CD4-positive, alpha-beta memory T cell (primary cell): ENCODE data around the gene VASN. TPM values are rescaled to one million over a fixed set of nuclear protein-coding genes. Genes with fewer than 3 reads are reported as not detected.
A peak's percentile ranks its signal among the peaks of the same experiment; 100 is the strongest.

Source experiments
- CTCF ChIA-PET: fragments of 350-600 bp; sonication (Branson Sonifier 250); formaldehyde crosslinking; loops from one replicate; lab custom pipeline; 2021; ENCODE audit warnings: inconsistent platforms; ENCODE audit not compliant: partially characterized antibody; lab: Charles Lee
- POLR2A ChIA-PET: fragments of 350-600 bp; sonication (Branson Sonifier 250); formaldehyde crosslinking; loops from one replicate; lab custom pipeline; 2021; ENCODE audit not compliant: partially characterized antibody; lab: Charles Lee
- DNase-seq, 5 donors: peaks; one replicate each; pipeline versions ENCODE4 v3.0.0 to v3.0.0-alpha.2; 2020 to 2022; ENCODE audit warnings: mixed read lengths in 1 of 5
- H3K27ac ChIP-seq: one replicate; pipeline ENCODE4 v1.7.0; 2013; ENCODE audit warnings: low read depth, low read length
- H3K27me3 ChIP-seq: 2 replicates; pipeline ENCODE4 v1.7.0; 2013; ENCODE audit warnings: mild to moderate bottlenecking, low read length, moderate library complexity; ENCODE audit not compliant: insufficient read depth
- H3K36me3 ChIP-seq: 2 replicates; pipeline ENCODE4 v1.7.0; 2013; ENCODE audit warnings: mild to moderate bottlenecking, low read length, moderate library complexity; ENCODE audit not compliant: insufficient read depth
- H3K4me1 ChIP-seq: 2 replicates; pipeline ENCODE4 v1.7.0; 2013; ENCODE audit warnings: mild to moderate bottlenecking, low read length, moderate library complexity; ENCODE audit not compliant: insufficient read depth
- H3K4me3 ChIP-seq, 2 donors: one replicate each; pipeline ENCODE4 v1.7.0; 2013; ENCODE audit warnings: low read length in 2 of 2, mild to moderate bottlenecking in 1 of 2
- H3K9me3 ChIP-seq, 2 donors: one replicate each; pipeline ENCODE4 v1.7.0; 2013; ENCODE audit warnings: low read length in 2 of 2, control low read depth in 1 of 2; ENCODE audit not compliant: control insufficient read depth in 1 of 2
- H3K27ac Mint-ChIP-seq, 7 donors: one replicate each; pipeline ENCODE4 v1.8.0; 2020 to 2021; ENCODE audit warnings: mixed read lengths in 7 of 7, mild to moderate bottlenecking in 6 of 7, inconsistent platforms in 3 of 7, moderate library complexity in 3 of 7
- H3K27me3 Mint-ChIP-seq, 2 donors: one replicate each; pipeline ENCODE4 v1.8.0; 2020 to 2021; ENCODE audit warnings: mixed read lengths in 2 of 2
- H3K36me3 Mint-ChIP-seq, 2 donors: one replicate each; pipeline ENCODE4 v1.8.0; 2020 to 2021; ENCODE audit warnings: mixed read lengths in 2 of 2, inconsistent platforms in 1 of 2, mild to moderate bottlenecking in 1 of 2
- H3K4me1 Mint-ChIP-seq, 4 donors: one replicate each; pipeline ENCODE4 v1.8.0; 2020 to 2021; ENCODE audit warnings: mixed read lengths in 4 of 4, mild to moderate bottlenecking in 1 of 4
- H3K4me3 Mint-ChIP-seq, 8 donors: one replicate each; pipeline ENCODE4 v1.8.0; 2020 to 2021; ENCODE audit warnings: mixed read lengths in 8 of 8, mild to moderate bottlenecking in 7 of 8, moderate library complexity in 6 of 8, inconsistent platforms in 3 of 8
- H3K9me3 Mint-ChIP-seq, 8 donors: one replicate each; pipeline ENCODE4 v1.8.0; 2020 to 2021; ENCODE audit warnings: mixed read lengths in 8 of 8, mild to moderate bottlenecking in 5 of 8, inconsistent platforms in 3 of 8, moderate library complexity in 1 of 8
- intact Hi-C: fragments of 100-400 bp; cut with micrococcal nuclease; formaldehyde crosslinking; loops from one replicate; pipeline ENCODE4 v1.15.1; 2023
- polyA plus RNA-seq, 2 donors: library from polyadenylated mRNA; unstranded; fragments of 300-500 nt; fragmentation: Illumina TruSeq; gene quantifications; one replicate each; pipeline ENCODE4 v1.2.3, GENCODE V29; 2021
- total RNA-seq, 2 experiments: library from RNA; stranded (reverse); gene quantifications; one replicate each; pipeline ENCODE4 v1.2.3, GENCODE V29; 2021

VASN gene
- total and polyA plus RNA-seq, 4 experiments from 2014 or later: 0.11 to 0.29 (median 0.16) TPM; not detected in 1

DNA sequence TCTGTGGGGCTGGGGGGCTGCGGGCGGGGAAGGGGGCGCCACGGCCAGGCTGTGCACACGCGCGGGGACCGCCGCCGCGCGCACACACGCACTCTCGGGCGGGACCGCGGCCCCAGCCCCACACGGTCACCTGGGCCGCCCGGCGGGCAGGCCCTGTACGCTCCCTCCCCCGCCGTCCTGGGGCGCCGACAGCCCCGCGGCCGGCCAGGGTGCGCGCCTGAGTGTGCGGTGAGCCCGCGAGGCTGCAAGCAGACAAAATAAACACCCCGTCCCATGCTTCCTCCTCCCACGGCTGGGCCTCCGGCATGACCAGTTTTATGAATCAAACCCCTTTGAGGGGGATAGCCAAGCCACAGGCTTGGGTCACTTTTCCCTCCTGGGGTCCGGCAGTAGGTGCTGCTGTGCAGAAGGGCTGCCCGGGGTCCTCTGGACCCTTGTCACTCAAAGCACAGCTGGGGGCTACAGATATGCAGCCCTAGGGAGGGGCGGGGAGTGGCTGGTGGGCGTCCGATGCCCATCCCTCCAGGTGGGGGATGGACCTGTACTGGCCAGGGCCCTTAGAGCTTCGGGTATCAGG lies 441 bp downstream of the VASN start:
- H3K27me3 Mint-ChIP-seq: no peaks in the 10 kb centered on the region
- H3K27ac ChIP-seq: peak overlapping the region; percentile 36
- peak in 1 of 5 donors; percentile 30 for DNase-seq
- H3K27ac Mint-ChIP-seq: peak overlapping the region; percentile 70 to 93 (median 81)
- no peaks in the 10 kb centered on the region for H3K9me3 ChIP-seq
- peaks cover 5 to 27% of the 10 kb centered on the region in 2 donors for H3K36me3 Mint-ChIP-seq
- intact Hi-C loops: no loop called here
- H3K4me3 ChIP-seq: peak overlapping the region in 1 of 2 donors; percentile 42
- peaks cover 5% of the 10 kb centered on the region for H3K36me3 ChIP-seq
- ChIA-PET CTCF (no interaction called here), POLR2A (interaction anchor here (0.7 to 1.3 kb wide), 3 partner anchors 13 to 94 kb away, joined by 3 to 4 read pairs (median 3); no protein-coding TSS in a partner anchor)
- H3K4me1 Mint-ChIP-seq: peaks cover 13 to 54% (median 30%) of the 10 kb centered on the region in 4 donors
- H3K27me3 ChIP-seq: no peaks in the 10 kb centered on the region
- peak overlapping the region; percentile 77 to 90 (median 84) for H3K4me3 Mint-ChIP-seq
- H3K9me3 Mint-ChIP-seq: no peaks in the 10 kb centered on the region
- H3K4me1 ChIP-seq: peaks cover 40% of the 10 kb centered on the region

DNA sequence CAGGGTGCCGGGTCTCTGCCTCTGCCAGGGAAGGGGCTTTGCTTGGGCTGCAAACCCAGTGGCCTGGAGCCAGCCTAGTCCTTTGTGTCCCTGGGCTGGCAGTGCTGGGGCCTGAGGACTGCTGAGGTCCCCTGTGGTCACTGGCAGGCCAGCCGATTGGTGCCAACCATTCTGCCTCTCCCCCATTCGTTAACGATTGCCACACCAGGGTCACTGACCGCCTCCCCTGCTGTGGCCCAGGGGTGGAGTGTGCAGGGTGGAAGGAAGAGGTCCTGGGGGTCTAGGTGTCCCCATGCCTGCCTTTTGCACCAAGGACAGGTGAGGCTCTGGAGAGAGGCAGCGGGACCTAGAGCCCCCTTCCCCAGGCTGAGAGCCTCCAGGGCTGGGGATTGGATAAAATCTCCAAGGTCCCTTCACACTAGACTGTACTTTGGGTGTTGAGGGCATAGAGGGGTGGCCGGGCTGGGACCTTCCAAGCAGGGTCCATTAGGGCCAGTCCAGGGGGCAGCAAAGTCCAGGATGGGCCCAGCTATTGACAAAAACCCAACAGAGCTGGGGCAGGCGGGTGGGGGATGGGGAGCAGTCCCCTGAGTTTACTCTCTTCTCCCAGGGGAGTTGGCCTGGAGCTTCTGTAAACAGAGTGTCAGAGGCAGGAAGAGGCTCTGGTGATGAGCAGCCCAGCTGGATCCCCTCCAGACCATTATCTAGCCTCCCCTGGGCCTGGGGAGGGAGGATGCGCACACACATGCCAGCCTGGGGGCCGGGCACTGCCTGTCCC lies 1.1 kb downstream of the VASN start:
- Histone ChIP-seq H3K4me3 (peak overlapping the region in 1 of 2 donors; percentile 42), H3K27ac (peak overlapping the region; percentile 36), H3K4me1 (peaks cover 42% of the 10 kb centered on the region), H3K9me3 (no peaks in the 10 kb centered on the region), H3K27me3 (no peaks in the 10 kb centered on the region), H3K36me3 (peaks cover 3% of the 10 kb centered on the region)
- Mint-ChIP-seq H3K4me3 (peak overlapping the region; percentile 48 to 90 (median 83)), H3K27me3 (no peaks in the 10 kb centered on the region), H3K27ac (peak overlapping the region; percentile 6 to 93 (median 77)), H3K36me3 (peaks cover 0 to 24% of the 10 kb centered on the region in 2 donors), H3K4me1 (peaks cover 10 to 53% (median 31%) of the 10 kb centered on the region in 4 donors), H3K9me3 (peaks cover 0 to under 1% (median 0%) of the 10 kb centered on the region in 8 donors)
- POLR2A ChIA-PET: interaction anchor here (0.7 to 1.3 kb wide), 4 partner anchors 14 to 93 kb away, joined by 3 to 4 read pairs (median 3); no protein-coding TSS in a partner anchor
- CTCF ChIA-PET: interaction anchor here (1.1 kb wide), 1 partner anchor 30 kb away, joined by 3 read pairs; no protein-coding TSS in a partner anchor
- intact Hi-C loops: no loop called here
- DNase-seq: no peak

DNA sequence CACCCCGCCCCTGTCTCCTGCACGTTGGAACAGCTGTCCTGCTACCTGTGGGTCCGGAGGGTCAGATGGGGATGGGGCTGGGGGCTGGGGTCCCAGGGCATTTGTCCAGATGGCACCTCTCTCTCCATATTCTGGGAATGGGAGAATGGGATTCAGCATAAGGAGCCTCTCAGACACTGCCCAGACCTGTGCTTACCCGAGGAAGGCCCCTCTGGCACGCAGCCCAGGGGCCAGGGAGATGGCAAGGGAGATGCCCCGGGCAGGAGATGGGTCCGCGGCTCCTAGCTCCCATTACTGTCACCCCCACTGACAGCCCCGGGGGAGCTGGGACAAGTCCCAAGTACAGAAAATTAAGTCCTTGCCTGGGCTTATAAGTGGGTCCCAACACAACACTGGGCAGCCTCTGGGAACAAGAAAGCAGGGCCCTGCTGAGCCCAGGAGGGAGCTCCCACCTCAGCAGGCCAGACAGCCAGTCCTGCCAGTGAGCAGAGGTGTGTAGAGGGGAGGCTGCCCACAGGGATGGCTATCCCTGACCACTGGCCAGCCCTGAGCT lies 1.8 kb downstream of the VASN start:
- Histone ChIP-seq H3K4me3 (no peak overlapping the region), H3K4me1 (peaks cover 43% of the 10 kb centered on the region), H3K36me3 (peaks cover 3% of the 10 kb centered on the region), H3K27ac (no peak overlapping the region), H3K27me3 (no peaks in the 10 kb centered on the region), H3K9me3 (no peaks in the 10 kb centered on the region)
- intact Hi-C loops: no loop called here
- H3K27ac Mint-ChIP-seq: peak overlapping the region in 2 of 7 donors; percentile 32 to 85
- ChIA-PET CTCF (interaction anchor here (1.1 to 2.2 kb wide), 2 partner anchors 14 to 29 kb away, joined by 3 to 6 read pairs; no protein-coding TSS in a partner anchor), POLR2A (interaction anchor here (0.7 to 1.3 kb wide), 3 partner anchors 14 to 92 kb away, joined by 3 to 4 read pairs (median 3); no protein-coding TSS in a partner anchor)
- H3K36me3 Mint-ChIP-seq: peaks cover 0 to 24% of the 10 kb centered on the region in 2 donors
- peak overlapping the region in 1 of 8 donors; percentile 35 for H3K4me3 Mint-ChIP-seq
- H3K9me3 Mint-ChIP-seq: peaks cover 0 to 2% (median 0%) of the 10 kb centered on the region in 8 donors
- no peaks in the 10 kb centered on the region for H3K27me3 Mint-ChIP-seq
- peaks cover 12 to 56% (median 36%) of the 10 kb centered on the region in 4 donors for H3K4me1 Mint-ChIP-seq
- DNase-seq: no peak

DNA sequence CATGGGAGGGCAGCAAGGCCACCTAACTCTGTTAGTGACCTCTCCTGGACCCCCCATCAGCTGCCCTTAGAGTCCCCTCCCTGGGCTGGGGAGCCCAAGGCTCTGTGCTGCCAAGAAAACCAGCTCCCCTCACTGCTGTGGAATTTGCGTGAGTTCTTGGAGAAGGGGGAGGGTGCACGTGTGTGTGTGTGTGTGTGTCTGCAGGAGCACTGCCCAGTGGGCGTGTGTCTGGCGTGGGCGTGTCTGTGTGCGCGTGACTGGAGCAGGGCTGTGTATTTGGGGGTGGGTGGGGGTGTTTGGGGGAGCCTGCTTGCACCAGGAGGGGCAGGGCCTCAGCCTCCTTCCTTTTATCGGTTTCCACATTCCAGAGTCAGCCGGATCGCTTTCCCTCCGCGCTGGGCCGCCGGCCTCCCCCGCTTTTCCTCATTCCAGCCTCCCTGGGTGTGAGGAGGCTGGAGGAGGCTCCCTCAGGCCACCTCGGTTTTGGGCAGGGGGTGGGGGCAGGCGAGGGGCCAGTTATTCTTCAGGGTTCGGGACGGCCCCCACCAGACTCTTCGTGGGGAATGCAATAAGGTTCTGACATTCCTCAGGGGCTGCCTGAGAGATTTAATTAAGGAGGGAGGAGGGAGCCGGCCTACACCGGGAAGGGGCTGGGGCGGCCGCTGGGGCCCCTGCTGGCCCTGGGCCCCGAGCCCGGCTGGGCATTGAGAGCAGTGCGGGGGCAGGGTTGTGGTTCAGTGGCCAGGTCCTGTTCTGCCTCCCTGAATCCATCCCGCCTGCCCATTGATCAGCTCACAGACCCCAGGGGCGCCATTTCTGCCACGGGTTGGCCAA lies 2.5 kb downstream of the VASN start:
- peaks cover 0 to 24% of the 10 kb centered on the region in 2 donors for H3K36me3 Mint-ChIP-seq
- H3K9me3 ChIP-seq: no peaks in the 10 kb centered on the region
- H3K4me3 Mint-ChIP-seq: peak overlapping the region in 2 of 8 donors; percentile 17 to 57
- H3K27me3 ChIP-seq: no peaks in the 10 kb centered on the region
- peaks cover 0 to 2% (median 0%) of the 10 kb centered on the region in 8 donors for H3K9me3 Mint-ChIP-seq
- H3K27ac Mint-ChIP-seq: peak overlapping the region in 6 of 7 donors; percentile 32 to 89 (median 72)
- CTCF ChIA-PET: interaction anchor here (1.0 to 2.2 kb wide), 3 partner anchors 15 to 114 kb away, joined by 4 to 6 read pairs (median 4); no protein-coding TSS in a partner anchor
- H3K36me3 ChIP-seq: peaks cover 3% of the 10 kb centered on the region
- POLR2A ChIA-PET: no interaction called here
- peaks cover 12 to 51% (median 33%) of the 10 kb centered on the region in 4 donors for H3K4me1 Mint-ChIP-seq
- no peak overlapping the region for H3K27ac ChIP-seq
- peaks cover 43% of the 10 kb centered on the region for H3K4me1 ChIP-seq
- no peak for DNase-seq
- no peaks in the 10 kb centered on the region for H3K27me3 Mint-ChIP-seq
- intact Hi-C loops: no loop called here
- H3K4me3 ChIP-seq: no peak overlapping the region

DNA sequence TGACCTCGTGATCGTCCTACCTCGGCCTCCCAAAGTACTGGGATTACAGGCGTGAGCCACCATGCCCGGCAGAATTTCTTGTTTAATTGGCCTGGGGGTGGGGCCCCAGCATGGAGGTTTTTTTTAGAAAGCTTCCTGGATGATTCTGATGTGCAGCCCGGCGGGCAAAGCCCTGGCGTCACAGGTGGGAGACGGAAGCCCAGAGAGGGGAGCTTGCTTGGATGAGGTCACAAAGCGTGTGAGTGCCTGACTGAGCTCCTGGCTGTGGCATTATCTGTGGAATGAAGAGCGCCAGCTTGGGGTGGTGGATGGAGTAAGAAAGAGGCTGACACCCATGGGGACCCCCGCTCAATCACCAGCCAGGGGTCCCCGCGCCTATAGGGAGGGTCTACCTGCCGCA lies 4.1 kb downstream of the VASN start:
- intact Hi-C loops: no loop called here
- H3K4me3 Mint-ChIP-seq: peak overlapping the region in 1 of 8 donors; percentile 8
- CTCF ChIA-PET: interaction anchor here (0.9 to 2.2 kb wide), 3 partner anchors 16 to 28 kb away, joined by 3 to 6 read pairs (median 4); no protein-coding TSS in a partner anchor
- H3K4me1 Mint-ChIP-seq: peaks cover 12 to 52% (median 34%) of the 10 kb centered on the region in 4 donors
- POLR2A ChIA-PET: interaction anchor here (1.0 to 1.2 kb wide), 2 partner anchors 24 to 41 kb away, joined by 3 read pairs; no protein-coding TSS in a partner anchor
- no peaks in the 10 kb centered on the region for H3K27me3 Mint-ChIP-seq
- peaks cover 38% of the 10 kb centered on the region for H3K4me1 ChIP-seq
- H3K36me3 ChIP-seq: peaks cover 3% of the 10 kb centered on the region
- H3K9me3 Mint-ChIP-seq: peaks cover 0 to 2% (median 0%) of the 10 kb centered on the region in 8 donors
- H3K9me3 ChIP-seq: no peaks in the 10 kb centered on the region
- H3K27ac Mint-ChIP-seq: peak overlapping the region in 2 of 7 donors; percentile 55 to 89
- no peak overlapping the region for H3K27ac ChIP-seq
- no peaks in the 10 kb centered on the region for H3K27me3 ChIP-seq
- peaks cover 0 to 30% of the 10 kb centered on the region in 2 donors for H3K36me3 Mint-ChIP-seq
- H3K4me3 ChIP-seq: no peak overlapping the region
- no peak for DNase-seq

DNA sequence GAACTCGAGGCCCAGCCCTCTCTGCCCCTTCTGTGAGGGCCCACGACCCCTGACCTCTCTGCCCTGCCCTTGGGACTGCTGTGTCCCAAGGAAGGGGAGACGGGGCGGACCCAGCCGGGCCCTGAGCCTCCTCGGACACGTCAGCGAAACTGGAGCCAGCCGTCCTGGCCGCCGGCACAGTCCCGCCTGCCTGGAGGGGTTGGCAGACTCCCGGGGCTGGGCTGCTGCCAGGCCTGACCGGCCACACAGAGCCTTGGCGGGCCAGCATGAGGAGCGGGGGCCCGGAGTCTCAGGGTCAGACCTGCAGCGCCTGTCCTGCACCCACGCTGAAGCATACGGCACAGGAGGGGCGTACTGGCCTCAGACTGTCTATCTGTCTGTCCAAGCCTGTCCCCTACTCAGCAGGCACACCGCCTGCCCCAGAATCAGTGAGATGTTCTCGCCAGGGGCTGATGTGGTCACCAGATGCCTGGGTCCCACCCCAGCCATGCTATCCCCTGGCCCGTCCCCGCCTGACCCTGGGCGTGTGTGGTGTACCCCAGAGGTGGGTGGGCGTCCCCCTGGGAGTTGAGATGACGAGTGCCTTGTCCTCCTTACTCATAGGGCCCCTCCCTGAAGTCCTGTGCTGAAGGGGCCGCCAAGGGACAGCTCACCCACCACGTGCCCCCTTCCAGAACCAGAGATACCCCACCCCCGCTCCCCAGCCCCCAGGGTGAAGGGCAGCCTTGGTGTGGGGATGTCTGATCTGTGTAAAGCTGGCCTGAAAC lies 4.7 kb downstream of the VASN start:
- peaks cover 0 to 34% of the 10 kb centered on the region in 2 donors for H3K36me3 Mint-ChIP-seq
- H3K27ac Mint-ChIP-seq: peak overlapping the region in 1 of 7 donors; percentile 89
- Histone ChIP-seq H3K4me3 (no peak overlapping the region), H3K36me3 (peaks cover 3% of the 10 kb centered on the region), H3K27me3 (no peaks in the 10 kb centered on the region), H3K27ac (no peak overlapping the region), H3K4me1 (peaks cover 34% of the 10 kb centered on the region), H3K9me3 (no peaks in the 10 kb centered on the region)
- ChIA-PET POLR2A (no interaction called here), CTCF (no interaction called here)
- H3K4me1 Mint-ChIP-seq: peaks cover 12 to 54% (median 35%) of the 10 kb centered on the region in 4 donors
- no peaks in the 10 kb centered on the region for H3K27me3 Mint-ChIP-seq
- intact Hi-C loops: no loop called here
- DNase-seq: no peak
- H3K4me3 Mint-ChIP-seq: peak overlapping the region in 1 of 8 donors; percentile 21
- peaks cover 0 to 2% (median 0%) of the 10 kb centered on the region in 8 donors for H3K9me3 Mint-ChIP-seq
